ENCODE results near the gene FTH1. TPM values are rescaled to one million over a fixed set of nuclear protein-coding genes. Genes with fewer than 3 reads are reported as not detected.

Gene FTH1
- total RNA-seq, 2 experiments from 2014 or later, result 1,164 to 1,189 TPM

- H3K4me1 Mint-ChIP-seq, result no peaks in the 10 kb centered on the region
- H3K9me3 Mint-ChIP-seq, result no peaks in the 10 kb centered on the region
- no peak overlapping the region for H3K4me3 Mint-ChIP-seq
- no peak overlapping the region for H3K27ac Mint-ChIP-seq
- H3K36me3 Mint-ChIP-seq (ENCODE audit: low read depth), result no peaks in the 10 kb centered on the region
- peaks cover 11% of the 10 kb centered on the region for H3K27me3 Mint-ChIP-seq
- DNase-seq, result no peak
- ChIA-PET CTCF (interaction anchor here (0.7 to 0.8 kb wide), 2 partner anchors 155 to 189 kb away, joined by 3 to 7 read pairs; no protein-coding TSS in a partner anchor), POLR2A (no interaction called here)
These were observed 41.7 kb downstream of the FTH1 start for GRCh38 chr11:61925736-61926135.

- no peaks in the 10 kb centered on the region for H3K4me1 Mint-ChIP-seq
- no peak for DNase-seq
- ChIA-PET POLR2A (interaction anchor here (1.2 kb wide), 1 partner anchor 44 kb away, joined by 3 read pairs; the partner anchor contains the start of gene FTH1), CTCF (interaction anchor here (0.9 to 1.6 kb wide), 2 partner anchors 24 to 25 kb away, joined by 3 read pairs; no protein-coding TSS in a partner anchor)
- no peaks in the 10 kb centered on the region for H3K36me3 Mint-ChIP-seq (ENCODE audit: low read depth)
- peaks cover 22% of the 10 kb centered on the region for H3K27me3 Mint-ChIP-seq
- no peak overlapping the region for H3K27ac Mint-ChIP-seq
- H3K9me3 Mint-ChIP-seq, result no peaks in the 10 kb centered on the region
- H3K4me3 Mint-ChIP-seq, result no peak overlapping the region
These were observed 43.4 kb downstream of the FTH1 start for GRCh38 chr11:61924064-61924455.

DNA sequence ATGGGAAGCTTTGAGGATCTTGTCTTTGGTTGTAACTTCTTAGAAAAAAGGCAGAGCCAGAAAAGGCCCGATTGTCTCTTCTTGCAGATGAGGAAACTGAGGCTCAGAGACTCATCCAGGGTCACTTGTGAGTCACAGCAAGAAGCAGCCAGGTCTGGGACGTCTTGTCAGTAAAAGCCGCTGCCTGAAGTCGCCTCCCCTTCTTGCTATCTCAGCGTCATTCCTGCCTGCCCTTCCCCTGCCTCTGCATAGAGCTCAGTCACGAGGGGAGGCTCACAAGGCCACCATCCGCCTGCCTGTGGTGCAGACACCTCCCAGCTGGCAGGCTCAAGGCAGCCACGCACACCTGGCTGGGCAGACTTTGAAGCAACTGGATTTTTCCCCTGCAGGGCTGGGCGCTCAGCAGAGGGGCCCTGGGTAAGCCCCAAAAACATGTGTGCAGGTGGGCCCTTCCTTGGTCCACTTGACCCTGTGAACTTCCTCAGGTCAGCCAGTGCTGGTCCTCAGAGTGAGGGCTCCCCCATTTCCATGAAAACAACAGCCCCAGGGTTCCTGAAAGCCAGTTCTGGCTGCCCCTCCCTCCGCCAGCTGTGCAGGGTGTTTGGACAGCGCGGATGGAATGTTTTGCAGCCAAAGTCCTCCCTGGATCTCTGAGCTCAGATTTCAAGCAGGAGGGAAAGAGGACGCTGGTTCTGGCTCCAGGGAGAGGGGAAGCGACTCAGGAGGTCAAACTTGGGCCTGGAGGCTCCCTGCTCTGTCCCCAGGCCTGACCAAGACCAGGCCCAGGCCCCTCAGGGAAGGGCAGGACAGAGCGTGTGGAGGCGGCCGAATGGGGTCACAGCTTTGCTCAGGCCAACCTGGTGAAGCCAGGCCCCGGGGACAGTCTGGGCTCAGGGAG, 44.0 kb downstream of the FTH1 start:
- no peak overlapping the region for H3K4me3 Mint-ChIP-seq
- no peaks in the 10 kb centered on the region for H3K4me1 Mint-ChIP-seq
- no peaks in the 10 kb centered on the region for H3K9me3 Mint-ChIP-seq
- no peaks in the 10 kb centered on the region for H3K36me3 Mint-ChIP-seq (ENCODE audit: low read depth)
- ChIA-PET POLR2A (interaction anchor here (1.2 kb wide), 1 partner anchor 44 kb away, joined by 3 read pairs; the partner anchor contains the start of gene FTH1), CTCF (interaction anchor here (1.6 kb wide), 1 partner anchor 24 kb away, joined by 3 read pairs; no protein-coding TSS in a partner anchor)
- DNase-seq, result no peak
- peaks cover 29% of the 10 kb centered on the region for H3K27me3 Mint-ChIP-seq
- no peak overlapping the region for H3K27ac Mint-ChIP-seq

- ChIA-PET CTCF (interaction anchor here (0.8 to 1.0 kb wide), 2 partner anchors 25 to 160 kb away, joined by 3 to 4 read pairs; no protein-coding TSS in a partner anchor), POLR2A (no interaction called here)
- Mint-ChIP-seq H3K27ac (no peak overlapping the region), H3K36me3 (ENCODE audit: low read depth) (no peaks in the 10 kb centered on the region), H3K9me3 (no peaks in the 10 kb centered on the region), H3K4me1 (peaks cover 8% of the 10 kb centered on the region), H3K4me3 (no peak overlapping the region), H3K27me3 (peaks cover 37% of the 10 kb centered on the region)
- no peak for DNase-seq
These were observed 44.9 kb downstream of the FTH1 start for GRCh38 chr11:61922539-61922938.

- no peak overlapping the region for H3K4me3 Mint-ChIP-seq
- H3K36me3 Mint-ChIP-seq (ENCODE audit: low read depth), result no peaks in the 10 kb centered on the region
- no peak overlapping the region for H3K27ac Mint-ChIP-seq
- H3K9me3 Mint-ChIP-seq, result no peaks in the 10 kb centered on the region
- no peak for DNase-seq
- H3K27me3 Mint-ChIP-seq, result peaks cover 40% of the 10 kb centered on the region
- peaks cover 8% of the 10 kb centered on the region for H3K4me1 Mint-ChIP-seq
- ChIA-PET CTCF (interaction anchor here (1.2 kb wide), 1 partner anchor 160 kb away, joined by 3 read pairs; no protein-coding TSS in a partner anchor), POLR2A (no interaction called here)
These were observed 46.0 kb downstream of the FTH1 start for GRCh38 chr11:61921446-61921845.

DNA sequence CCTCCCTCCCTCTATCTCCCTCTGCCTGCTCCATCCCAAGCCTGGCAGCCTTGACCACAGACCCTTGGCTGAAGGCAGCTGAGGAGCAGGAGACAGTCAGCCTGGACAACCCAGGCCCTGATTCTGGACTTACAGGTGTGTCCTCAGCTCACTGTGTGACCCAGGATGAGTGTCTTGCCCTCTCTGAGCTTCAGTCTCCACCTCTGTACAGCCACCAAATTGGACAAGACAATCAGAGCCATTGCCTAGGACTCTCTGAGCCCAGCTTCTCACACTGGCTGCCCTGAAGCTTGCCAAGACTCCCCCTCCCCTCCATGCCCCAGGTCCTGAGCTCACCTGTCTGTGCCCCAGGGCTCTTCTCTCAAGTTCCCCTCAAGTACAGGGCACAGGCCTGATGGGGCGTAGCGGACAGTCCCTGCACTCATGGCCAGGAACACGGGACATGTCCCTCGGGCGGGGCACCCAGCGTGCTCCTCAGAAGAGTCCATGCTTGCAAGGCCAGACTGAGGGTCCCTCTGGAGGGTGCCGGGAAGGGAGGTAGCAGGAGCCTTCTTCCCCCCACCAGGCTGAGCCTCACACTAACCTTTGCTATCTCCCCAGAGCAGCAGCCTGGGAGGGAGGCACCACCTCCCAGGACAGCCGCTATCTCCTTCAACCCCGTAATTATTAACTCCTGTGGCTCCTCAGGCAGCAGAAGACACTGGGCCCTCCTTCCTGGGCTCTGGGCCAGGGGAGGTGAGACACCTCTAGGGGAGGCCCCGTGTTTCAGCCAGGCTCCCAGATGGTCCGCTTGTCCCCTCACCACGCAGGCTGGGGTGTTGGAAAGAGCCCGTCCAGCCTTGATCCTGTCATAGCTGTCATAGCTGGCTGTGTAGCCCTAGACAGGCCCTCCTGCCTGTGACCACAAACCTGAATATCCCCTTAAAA, 47.5 kb downstream of the FTH1 start:
- POLR2A ChIA-PET, result no interaction called here
- H3K9me3 Mint-ChIP-seq, result no peaks in the 10 kb centered on the region
- no peak for DNase-seq
- peaks cover 8% of the 10 kb centered on the region for H3K4me1 Mint-ChIP-seq
- CTCF ChIA-PET, result no interaction called here
- no peak overlapping the region for H3K27ac Mint-ChIP-seq
- no peak overlapping the region for H3K4me3 Mint-ChIP-seq
- no peaks in the 10 kb centered on the region for H3K36me3 Mint-ChIP-seq (ENCODE audit: low read depth)
- H3K27me3 Mint-ChIP-seq, result peaks cover 49% of the 10 kb centered on the region

- ChIA-PET CTCF (no interaction called here), POLR2A (no interaction called here)
These were observed 48.3 kb downstream of the FTH1 start for GRCh38 chr11:61918938-61919704.

GRCh38 chr11:61918251-61918937, 49.0 kb downstream of the FTH1 start:
- Mint-ChIP-seq H3K4me3 (no peak overlapping the region), H3K27me3 (peaks cover 50% of the 10 kb centered on the region), H3K4me1 (peaks cover 8% of the 10 kb centered on the region), H3K36me3 (ENCODE audit: low read depth) (no peaks in the 10 kb centered on the region), H3K9me3 (no peaks in the 10 kb centered on the region), H3K27ac (no peak overlapping the region)
- ChIA-PET CTCF (no interaction called here), POLR2A (no interaction called here)
- DNase-seq, result no peak

More at GRCh38 chr11:61918938-61919704, 48.3 kb downstream of the FTH1 start:
- Mint-ChIP-seq H3K4me1 (peaks cover 8% of the 10 kb centered on the region), H3K36me3 (ENCODE audit: low read depth) (no peaks in the 10 kb centered on the region), H3K9me3 (no peaks in the 10 kb centered on the region), H3K27ac (no peak overlapping the region), H3K27me3 (peaks cover 50% of the 10 kb centered on the region), H3K4me3 (no peak overlapping the region)
- DNase-seq, result no peak

DNA sequence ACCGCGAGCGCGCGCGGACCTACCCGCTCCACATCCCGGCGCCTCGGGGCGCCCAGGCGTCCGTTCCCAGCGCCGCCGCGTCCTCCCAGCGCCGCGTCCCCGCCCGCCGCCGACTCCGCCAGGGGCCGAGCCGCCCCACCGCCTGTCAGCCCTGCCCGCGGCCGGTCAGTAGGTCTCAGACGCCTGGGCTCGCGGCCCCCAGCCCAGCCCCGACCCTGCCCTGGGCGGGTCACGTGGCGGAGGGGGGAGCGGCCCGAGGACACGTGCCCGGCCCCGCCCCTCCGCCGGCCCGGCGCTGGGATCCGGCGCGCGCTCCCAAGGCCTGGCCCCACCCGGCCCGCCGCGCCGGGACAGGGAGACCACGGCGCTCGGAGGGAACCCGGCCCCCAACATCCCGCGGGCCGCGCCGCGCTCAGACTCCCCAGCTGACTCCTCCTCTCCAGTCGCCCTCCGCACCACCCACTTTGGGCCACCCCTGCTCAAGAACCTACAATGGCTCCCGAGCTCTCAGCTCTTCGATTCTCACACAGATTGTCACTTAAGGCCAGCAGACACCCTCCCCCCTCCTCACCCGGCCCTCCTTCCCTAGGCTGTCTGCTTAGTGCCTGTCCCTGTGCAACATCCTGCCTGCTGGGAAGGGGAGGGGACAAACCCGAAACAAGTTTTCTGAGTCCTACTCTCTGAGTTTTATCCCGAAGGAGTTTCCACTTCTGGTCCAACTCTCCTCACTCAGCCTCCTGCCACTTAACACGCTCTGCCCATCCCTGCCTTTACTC, 49.9 kb downstream of the FTH1 start, which contains the start of gene RAB3IL1:
RAB3IL1 (minus strand) TSS at position 233 of the 776 bp plus-strand sequence; CDS start at position 34, 199 bp downstream.
- ChIA-PET CTCF (no interaction called here), POLR2A (no interaction called here)
- Mint-ChIP-seq H3K9me3 (no peaks in the 10 kb centered on the region), H3K27ac (no peak within 1 kb of the TSS), H3K27me3 (peaks cover 48% of the 10 kb centered on the region), H3K4me3 (peak within 1 kb of the TSS; percentile 56), H3K4me1 (peaks cover 8% of the 10 kb centered on the region), H3K36me3 (ENCODE audit: low read depth) (no peaks in the 10 kb centered on the region)
- DNase-seq, result no peak

DNA sequence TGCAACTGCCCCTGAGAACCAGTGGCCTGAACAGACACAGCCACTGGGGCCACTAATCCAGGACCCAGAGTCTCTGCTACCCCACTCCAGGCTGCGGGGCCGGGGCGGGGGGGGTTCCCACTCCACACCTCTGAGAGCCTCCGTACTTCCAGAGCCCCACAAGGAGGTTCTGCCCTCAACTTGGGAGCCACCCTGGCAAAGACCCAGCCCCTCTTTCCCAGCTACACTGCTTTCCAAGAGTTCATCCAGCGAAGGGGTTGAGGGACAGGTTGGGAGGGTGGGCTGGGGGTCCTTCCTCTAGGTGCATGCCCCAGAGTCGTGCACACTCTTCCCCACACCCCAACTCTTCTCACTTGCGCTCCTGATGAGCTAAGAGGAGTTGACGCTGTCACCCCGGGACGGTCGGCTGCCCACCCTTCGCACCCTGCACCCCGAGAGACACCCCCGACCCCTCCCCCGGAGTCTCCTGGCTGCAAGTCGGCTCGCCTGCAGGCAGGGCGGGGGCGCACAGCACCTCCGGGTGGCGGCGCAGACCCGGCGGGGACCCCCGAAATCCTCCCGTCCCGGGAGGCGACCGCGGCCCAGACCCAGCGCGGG, 50.6 kb downstream of the FTH1 start:
- ChIA-PET POLR2A (no interaction called here), CTCF (no interaction called here)
- Mint-ChIP-seq H3K27ac (no peak overlapping the region), H3K9me3 (no peaks in the 10 kb centered on the region), H3K4me3 (peak overlapping the region; percentile 39), H3K27me3 (peaks cover 48% of the 10 kb centered on the region), H3K4me1 (peaks cover 8% of the 10 kb centered on the region), H3K36me3 (ENCODE audit: low read depth) (no peaks in the 10 kb centered on the region)
- no peak for DNase-seq

DNA sequence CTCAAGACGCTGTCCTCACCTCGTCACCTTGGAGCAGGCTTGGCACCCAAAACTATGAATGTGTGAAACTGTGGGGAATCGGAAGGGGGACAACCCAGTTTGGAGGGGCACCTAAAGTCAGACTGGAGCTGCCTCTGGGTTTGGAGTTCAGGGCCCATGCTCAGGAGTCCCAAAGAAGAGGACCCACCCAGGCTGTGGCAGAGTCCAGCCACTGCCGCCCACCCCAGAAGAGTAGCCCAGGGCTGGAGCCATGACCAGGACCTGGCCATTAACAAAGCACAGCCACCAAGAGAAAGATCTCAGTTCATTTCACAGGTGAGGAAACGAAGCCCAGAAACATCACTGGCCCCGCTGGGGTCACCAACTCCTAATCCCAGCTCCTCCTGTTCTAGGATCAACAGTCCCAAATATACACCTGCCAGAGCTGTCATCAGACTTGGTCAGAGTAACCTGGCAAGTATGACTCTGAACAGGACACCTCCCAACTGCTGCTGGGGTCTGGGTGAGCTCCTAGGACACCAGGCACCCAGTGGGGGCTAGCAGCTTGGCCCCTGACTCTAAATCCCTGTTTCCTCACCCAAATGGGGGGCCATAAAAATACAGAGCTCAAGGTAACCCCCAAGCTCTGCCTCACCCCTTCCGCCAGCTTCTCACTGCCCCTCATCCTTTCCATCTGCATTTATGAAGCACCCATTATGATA, 52.8 kb downstream of the FTH1 start:
- Mint-ChIP-seq H3K27ac (no peak overlapping the region), H3K4me3 (no peak overlapping the region), H3K9me3 (no peaks in the 10 kb centered on the region), H3K27me3 (peaks cover 36% of the 10 kb centered on the region), H3K36me3 (ENCODE audit: low read depth) (no peaks in the 10 kb centered on the region), H3K4me1 (peaks cover 8% of the 10 kb centered on the region)
- ChIA-PET POLR2A (no interaction called here), CTCF (no interaction called here)
- DNase-seq, result no peak
